HCT116 (cell line): Measurements from ENCODE around the gene PCGF2.

ENCODE experiments used
- CTCF ChIP-seq, 3 experiments: fragments of 200-600 bp in 1 of 3; sonication (generic) in 1 of 3; IDR thresholded peaks in 2 of 3; conservative IDR thresholded peaks in 1 of 3; 2 replicates each; pipeline ENCODE4 v1.5.1; 2012 to 2017; ENCODE audit warnings: low read depth in 2 of 3, low read length in 2 of 3, antibody characterized with exemption in 1 of 3, borderline replicate concordance in 1 of 3, control low read depth in 1 of 3, mild to moderate bottlenecking in 1 of 3, mixed read lengths in 1 of 3, mixed run types in 1 of 3, moderate library complexity in 1 of 3; ENCODE audit not compliant: insufficient read depth in 1 of 3
- EZH2phosphoT487 ChIP-seq: fragments of 200-600 bp; IDR thresholded peaks from 2 replicates; pipeline ENCODE4 v1.6.1; 2018; ENCODE audit warnings: antibody characterized with exemption, borderline replicate concordance

- TF ChIP-seq CTCF (IDR thresholded peaks at IDR 0.05 in 2 of 3, conservative IDR thresholded peaks at IDR 0.05 in 1 of 3; ENCODE audit: borderline replicate concordance in 1 of 3, insufficient read depth in 1 of 3, low read depth in 2 of 3, low read length in 2 of 3) (no peak), EZH2phosphoT487 (no peak)
These were observed 43.3 kb downstream of the PCGF2 start, which contains the start of gene MLLT6 for GRCh38 chr17:38704606-38705522.
